ENCODE results near the gene SUSD6.

Gene SUSD6

GRCh38 chr14:69630360-69630759, 19.0 kb downstream of the SUSD6 start:
- TF ChIP-seq, protein P1, sequence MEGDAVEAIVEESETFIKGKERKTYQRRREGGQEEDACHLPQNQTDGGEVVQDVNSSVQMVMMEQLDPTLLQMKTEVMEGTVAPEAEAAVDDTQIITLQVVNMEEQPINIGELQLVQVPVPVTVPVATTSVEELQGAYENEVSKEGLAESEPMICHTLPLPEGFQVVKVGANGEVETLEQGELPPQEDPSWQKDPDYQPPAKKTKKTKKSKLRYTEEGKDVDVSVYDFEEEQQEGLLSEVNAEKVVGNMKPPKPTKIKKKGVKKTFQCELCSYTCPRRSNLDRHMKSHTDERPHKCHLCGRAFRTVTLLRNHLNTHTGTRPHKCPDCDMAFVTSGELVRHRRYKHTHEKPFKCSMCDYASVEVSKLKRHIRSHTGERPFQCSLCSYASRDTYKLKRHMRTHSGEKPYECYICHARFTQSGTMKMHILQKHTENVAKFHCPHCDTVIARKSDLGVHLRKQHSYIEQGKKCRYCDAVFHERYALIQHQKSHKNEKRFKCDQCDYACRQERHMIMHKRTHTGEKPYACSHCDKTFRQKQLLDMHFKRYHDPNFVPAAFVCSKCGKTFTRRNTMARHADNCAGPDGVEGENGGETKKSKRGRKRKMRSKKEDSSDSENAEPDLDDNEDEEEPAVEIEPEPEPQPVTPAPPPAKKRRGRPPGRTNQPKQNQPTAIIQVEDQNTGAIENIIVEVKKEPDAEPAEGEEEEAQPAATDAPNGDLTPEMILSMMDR (IDR thresholded peaks at IDR 0.05; ENCODE audit: insufficient read depth, missing control alignments), result no peak
- no peak for DNase-seq (ENCODE audit: insufficient read length, low spot score)
- FAIRE-seq, result no peak

DNA sequence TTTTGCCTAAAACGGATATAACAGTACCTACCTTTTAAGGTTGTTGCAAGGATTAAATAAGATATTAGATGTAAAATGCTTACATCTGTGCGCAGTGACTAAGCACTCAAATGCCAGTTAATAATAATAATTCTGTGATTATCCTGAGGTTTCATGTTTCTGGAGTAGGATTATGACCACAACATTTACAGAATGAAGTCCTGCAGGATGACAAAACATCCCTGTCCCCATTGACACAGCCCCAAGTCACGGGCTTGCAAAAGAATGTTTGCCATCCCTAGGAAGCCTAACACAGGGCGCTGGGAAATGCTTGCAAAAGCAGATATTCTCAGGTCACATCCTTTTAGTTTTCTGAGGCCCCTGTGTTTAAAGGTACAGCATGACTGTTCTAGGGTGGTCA, 20.1 kb downstream of the SUSD6 start:
- no peak for FAIRE-seq
- TF ChIP-seq, protein P1 (IDR thresholded peaks at IDR 0.05; ENCODE audit: insufficient read depth, missing control alignments), result no peak
- no peak for DNase-seq (ENCODE audit: insufficient read length, low spot score)

DNA sequence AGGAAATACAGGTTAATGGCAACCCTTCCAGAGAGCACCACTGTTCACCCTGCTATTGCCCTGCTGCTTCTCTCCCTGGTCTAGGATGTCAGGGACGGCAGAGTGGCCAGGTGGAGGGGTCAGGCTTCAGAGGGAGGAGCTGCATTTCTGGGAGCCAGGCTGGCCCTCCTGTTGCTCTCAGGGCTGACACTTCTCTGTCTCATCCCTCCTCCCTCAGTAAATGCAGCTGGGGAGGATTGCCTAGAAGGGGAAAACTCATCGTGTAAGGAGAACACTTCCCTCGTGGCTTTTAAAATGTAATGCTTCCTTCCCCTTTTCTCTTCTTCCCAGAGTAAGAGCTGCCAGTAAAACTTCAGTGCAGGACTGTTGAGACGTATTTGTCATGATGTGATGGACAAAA, 20.8 kb downstream of the SUSD6 start:
- FAIRE-seq, result no peak
- DNase-seq (ENCODE audit: insufficient read length, low spot score), result no peak
- TF ChIP-seq, protein P1 (IDR thresholded peaks at IDR 0.05; ENCODE audit: insufficient read depth, missing control alignments), result no peak

GRCh38 chr14:69632593-69633151, 21.3 kb downstream of the SUSD6 start:
- DNase-seq (ENCODE audit: insufficient read length, low spot score) (no peak), FAIRE-seq (no peak)
- TF ChIP-seq, protein P1 (IDR thresholded peaks at IDR 0.05; ENCODE audit: insufficient read depth, missing control alignments), result no peak

- FAIRE-seq, result no peak
- TF ChIP-seq, protein P1 (IDR thresholded peaks at IDR 0.05; ENCODE audit: insufficient read depth, missing control alignments), result no peak
These were observed 21.8 kb downstream of the SUSD6 start for GRCh38 chr14:69633238-69633637.

GRCh38 chr14:69635981-69636639, 24.7 kb downstream of the SUSD6 start:
- TF ChIP-seq, protein P1 (IDR thresholded peaks at IDR 0.05; ENCODE audit: insufficient read depth, missing control alignments), result no peak
- no peak for FAIRE-seq
- DNase-seq (ENCODE audit: insufficient read length, low spot score), result no peak

More at GRCh38 chr14:69633238-69633637, 21.8 kb downstream of the SUSD6 start:
- DNase-seq (ENCODE audit: insufficient read length, low spot score), result no peak
